H9 (cell line): ENCODE results near the gene CASK. TPM values are rescaled to one million over a fixed set of nuclear protein-coding genes. Genes with fewer than 3 reads are reported as not detected.

Experiments used
- DNase-seq: peaks from one replicate; pipeline ENCODE4 v3.0.0-alpha.2; 2017
- H2AFZ ChIP-seq: one replicate; pipeline ENCODE4 v1.6.1; 2013; ENCODE audit warnings: mild to moderate bottlenecking, low read length, control low read depth, moderate library complexity
- H2AK5ac ChIP-seq: 2 replicates; pipeline ENCODE4 v1.6.1; 2013; ENCODE audit warnings: low read length, control low read depth, mixed read lengths; ENCODE audit not compliant: insufficient read length
- H2BK120ac ChIP-seq: one replicate; pipeline ENCODE4 v1.6.1; 2013; ENCODE audit warnings: low read depth, mild to moderate bottlenecking, low read length, control low read depth, inconsistent platforms; ENCODE audit not compliant: poor library complexity, severe bottlenecking
- H2BK12ac ChIP-seq: 2 replicates; pipeline ENCODE4 v1.6.1; 2013; ENCODE audit warnings: low read length, control low read depth, mixed read lengths, low read depth; ENCODE audit not compliant: insufficient read length
- H2BK15ac ChIP-seq: 2 replicates; pipeline ENCODE4 v1.6.1; 2013; ENCODE audit warnings: low read depth, low read length, control low read depth
- H2BK20ac ChIP-seq: one replicate; pipeline ENCODE4 v1.6.1; 2013; ENCODE audit warnings: low read depth, mild to moderate bottlenecking, low read length, control low read depth, inconsistent platforms; ENCODE audit not compliant: poor library complexity, severe bottlenecking
- H2BK5ac ChIP-seq: 2 replicates; pipeline ENCODE4 v1.6.1; 2013; ENCODE audit warnings: low read length, control low read depth, mixed read lengths; ENCODE audit not compliant: insufficient read length
- H3K14ac ChIP-seq: 2 replicates; pipeline ENCODE4 v1.6.1; 2013; ENCODE audit warnings: low read length, control low read depth; ENCODE audit not compliant: insufficient read depth
- H3K18ac ChIP-seq: 2 replicates; pipeline ENCODE4 v1.6.1; 2013; ENCODE audit warnings: low read depth, mild to moderate bottlenecking, mixed read lengths, low read length, control low read depth; ENCODE audit not compliant: insufficient read length
- H3K23ac ChIP-seq: 2 replicates; pipeline ENCODE4 v1.6.1; 2013; ENCODE audit warnings: low read length, control low read depth, mixed read lengths, low read depth; ENCODE audit not compliant: insufficient read length
- H3K23me2 ChIP-seq: 2 replicates; pipeline ENCODE4 v1.6.1; 2013; ENCODE audit warnings: low read depth, mild to moderate bottlenecking, mixed read lengths, low read length, control low read depth; ENCODE audit not compliant: insufficient read length, poor library complexity, severe bottlenecking
- H3K27ac ChIP-seq: 2 replicates; pipeline ENCODE4 v1.5.1; 2013; ENCODE audit warnings: low read length, control low read depth, mixed read lengths, low read depth; ENCODE audit not compliant: insufficient read length
- H3K27me3 ChIP-seq: 2 replicates; pipeline ENCODE4 v1.6.1; 2013; ENCODE audit warnings: low read length, control low read depth, inconsistent platforms; ENCODE audit not compliant: insufficient read depth
- H3K4ac ChIP-seq: 2 replicates; pipeline ENCODE4 v1.6.1; 2013; ENCODE audit warnings: low read depth, mild to moderate bottlenecking, control low read depth, inconsistent platforms, low read length, moderate library complexity
- H3K4me1 ChIP-seq: 2 replicates; pipeline ENCODE4 v1.6.1; 2013; ENCODE audit warnings: low read length, control low read depth, inconsistent platforms; ENCODE audit not compliant: insufficient read depth
- H3K4me2 ChIP-seq: 2 replicates; pipeline ENCODE4 v1.6.1; 2013; ENCODE audit warnings: low read length, control low read depth, mixed read lengths; ENCODE audit not compliant: insufficient read length, insufficient read depth
- H3K56ac ChIP-seq: 2 replicates; pipeline ENCODE4 v1.6.1; 2013; ENCODE audit warnings: low read depth, mild to moderate bottlenecking, mixed read lengths, low read length, control low read depth; ENCODE audit not compliant: insufficient read length
- H3K79me1 ChIP-seq: 2 replicates; pipeline ENCODE4 v1.6.1; 2013; ENCODE audit warnings: low read depth, mild to moderate bottlenecking, moderate library complexity, low read length, control low read depth, inconsistent platforms; ENCODE audit not compliant: insufficient read depth, poor library complexity, severe bottlenecking
- H3K79me2 ChIP-seq: 2 replicates; pipeline ENCODE4 v1.6.1; 2013; ENCODE audit warnings: low read length, control low read depth, inconsistent platforms; ENCODE audit not compliant: insufficient read depth
- H3K9ac ChIP-seq: 2 replicates; pipeline ENCODE4 v1.6.1; 2013; ENCODE audit warnings: low read length, control low read depth, mixed read lengths; ENCODE audit not compliant: insufficient read length; ENCODE audit errors: extremely low read depth
- H3K9me3 ChIP-seq: one replicate; pipeline ENCODE4 v1.6.1; 2013; ENCODE audit warnings: low read depth, low read length, inconsistent platforms; ENCODE audit not compliant: control insufficient read depth
- H3T11ph ChIP-seq: one replicate; pipeline ENCODE4 v1.6.1; 2013; ENCODE audit warnings: mild to moderate bottlenecking, low read length, control low read depth, inconsistent platforms
- H4K20me1 ChIP-seq: one replicate; pipeline ENCODE4 v1.6.1; 2013; ENCODE audit not compliant: control insufficient read depth, insufficient read length, insufficient read depth
- H4K5ac ChIP-seq: 2 replicates; pipeline ENCODE4 v1.6.1; 2013; ENCODE audit warnings: low read depth, mild to moderate bottlenecking, mixed read lengths, low read length, control low read depth; ENCODE audit not compliant: insufficient read length
- H4K8ac ChIP-seq: replicated peaks from 2 replicates; pipeline ENCODE4 v1.6.1; 2013; ENCODE audit warnings: low read length, control low read depth, mixed read lengths, low read depth; ENCODE audit not compliant: insufficient read length
- H4K91ac ChIP-seq: 2 replicates; pipeline ENCODE4 v1.6.1; 2013; ENCODE audit warnings: low read depth, mild to moderate bottlenecking, moderate library complexity, mixed read lengths, low read length, control low read depth; ENCODE audit not compliant: insufficient read length
- H3K27ac Mint-ChIP-seq, 3 experiments: 2 replicates in 2 of 3; 3 replicates in 1 of 3; pipeline ENCODE4 v1.8.0; 2020 to 2021; ENCODE audit warnings: mixed read lengths in 3 of 3, mild to moderate bottlenecking in 1 of 3, moderate library complexity in 1 of 3
- H3K27me3 Mint-ChIP-seq: 2 replicates; pipeline ENCODE4 v1.8.0; 2021; ENCODE audit warnings: low read depth, mild to moderate bottlenecking, moderate library complexity, mixed read lengths
- H3K36me3 Mint-ChIP-seq, 3 experiments: 2 replicates in 2 of 3; 3 replicates in 1 of 3; pipeline ENCODE4 v1.8.0; 2020 to 2021; ENCODE audit warnings: low read depth in 3 of 3, mixed read lengths in 3 of 3; ENCODE audit not compliant: insufficient read depth in 1 of 3
- H3K4me1 Mint-ChIP-seq, 2 experiments: 2 replicates each; pipeline ENCODE4 v1.8.0; 2020; ENCODE audit warnings: mixed read lengths in 2 of 2
- H3K4me3 Mint-ChIP-seq, 2 experiments: 2 replicates in 1 of 2; 3 replicates in 1 of 2; pipeline ENCODE4 v1.8.0; 2020 to 2021; ENCODE audit warnings: mild to moderate bottlenecking in 2 of 2, mixed read lengths in 2 of 2, moderate library complexity in 1 of 2
- H3K9me3 Mint-ChIP-seq, 2 experiments: 2 replicates in 1 of 2; 3 replicates in 1 of 2; pipeline ENCODE4 v1.8.0; 2020; ENCODE audit warnings: mild to moderate bottlenecking in 2 of 2, mixed read lengths in 2 of 2, moderate library complexity in 1 of 2
- CTCF ChIP-seq: fragments of 200-600 bp; sonication (generic); conservative IDR thresholded peaks from 3 replicates; pipeline ENCODE4 v1.8.0; 2021; ENCODE audit warnings: antibody characterized with exemption, mild to moderate bottlenecking
- WGBS: extraction: QIAGEN DNeasy Blood & Tissue Kit; methylation state at CpG from one replicate; pipeline ENCODE4 v1.1.7; 2013; ENCODE audit warnings: missing lambda C conversion rate, low lambda C conversion rate, mixed read lengths; ENCODE audit not compliant: insufficient read length; ENCODE audit errors: extremely low coverage; 5-methylcytosine and 5-hydroxymethylcytosine counted together
- total RNA-seq: library from RNA; stranded (reverse); gene quantifications from 2 replicates; pipeline ENCODE4 v1.2.1, GENCODE V29; 2021

The CASK gene
- total RNA-seq, 1 experiment from 2014 or later = 44.1 TPM

GRCh38 chrX:41667631-41668030 lies 255.7 kb downstream of the CASK start:
- Histone ChIP-seq H4K5ac (no peak overlapping the region), H2BK12ac (no peak overlapping the region), H3K9me3 (no peaks in the 10 kb centered on the region), H2AFZ (no peak overlapping the region), H3K56ac (no peak overlapping the region), H2BK15ac (no peak overlapping the region), H3K23ac (no peak overlapping the region), H4K20me1 (no peaks in the 10 kb centered on the region), H4K91ac (no peak overlapping the region), H3K27ac (no peak overlapping the region), H2BK120ac (no peak overlapping the region), H3K23me2 (no peaks in the 10 kb centered on the region), H2BK20ac (no peak overlapping the region), H3K18ac (no peak overlapping the region), H4K8ac (no peak overlapping the region), H3K14ac (no peak overlapping the region), H3K27me3 (no peaks in the 10 kb centered on the region), H3K79me1 (no peaks in the 10 kb centered on the region), H2AK5ac (no peak overlapping the region), H2BK5ac (no peak overlapping the region), H3K4ac (no peak overlapping the region), H3T11ph (no peak overlapping the region), H3K9ac (no peak overlapping the region), H3K4me2 (no peak overlapping the region), H3K79me2 (no peaks in the 10 kb centered on the region), H3K4me1 (no peaks in the 10 kb centered on the region)
- no peak for DNase-seq
- H3K27ac Mint-ChIP-seq = no peak overlapping the region
- H3K36me3 Mint-ChIP-seq = peaks cover 3 to 18% (median 7%) of the 10 kb centered on the region in 3 experiments; a peak in 4 of 7 replicates
- H3K4me3 Mint-ChIP-seq = no peak overlapping the region
- no peak for TF ChIP-seq CTCF
- H3K27me3 Mint-ChIP-seq = no peaks in the 10 kb centered on the region; the same call in 1 of the 2 replicates
- peaks cover 12 to 15% of the 10 kb centered on the region in 2 experiments for H3K4me1 Mint-ChIP-seq
- H3K9me3 Mint-ChIP-seq = peaks cover 48 to 50% of the 10 kb centered on the region in 2 experiments
- no CpG with 5 or more reads among the region's 3 CpGs for WGBS
